ENCODE measurements around the gene WDR44. TPM values are rescaled to one million over a fixed set of nuclear protein-coding genes. Genes with fewer than 3 reads are reported as not detected.

Gene WDR44
- total and polyA plus RNA-seq, 2 of the 13 experiments (the other 11 are each of a cell fraction or from before 2014, with no cell fraction given) = 2.2 to 4.3 TPM

DNA sequence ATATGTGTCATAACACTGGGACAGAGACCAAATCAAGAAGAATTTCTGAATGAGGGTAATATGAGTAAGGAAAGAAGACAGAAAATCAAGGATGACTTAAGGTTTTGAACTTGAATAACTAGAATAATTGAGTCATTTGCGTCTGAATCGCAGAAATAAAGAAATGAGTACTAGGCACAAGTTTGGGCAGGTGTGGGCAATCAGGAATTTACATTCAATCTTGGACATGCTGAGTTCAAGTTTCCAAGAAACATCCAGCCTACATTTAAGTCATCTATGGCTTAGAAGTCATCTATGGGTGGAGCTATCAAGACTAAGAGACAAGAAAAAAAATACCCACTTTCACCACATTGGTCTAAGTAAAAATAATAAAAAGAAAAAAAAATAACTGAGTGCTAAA lies 30.4 kb upstream of the WDR44 start (continued):
- TF ChIP-seq ZFP91 (CRISPR knock-in tag; IDR thresholded peaks at IDR 0.05; ENCODE audit: borderline replicate concordance) = no peak

DNA sequence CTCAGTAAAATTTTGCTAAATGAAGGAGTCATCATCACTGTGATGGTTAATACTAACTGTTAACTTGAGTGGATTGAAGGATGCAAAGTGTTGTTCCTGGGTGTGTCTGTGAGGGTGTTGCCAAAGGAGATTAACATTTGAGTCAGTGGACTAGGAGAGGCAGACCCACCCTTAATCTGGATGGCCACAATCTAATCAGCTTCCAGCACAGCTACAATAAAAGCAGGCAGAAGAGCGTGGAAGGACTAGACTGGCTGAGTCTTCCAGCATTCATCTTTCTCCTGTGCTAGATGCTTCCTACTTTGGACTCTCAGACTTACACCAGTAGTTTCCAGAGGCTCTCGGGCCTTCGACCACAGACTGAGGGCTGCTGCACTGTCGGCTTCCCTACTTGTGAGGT lies 21.3 kb upstream of the WDR44 start:
- no peaks in the 10 kb centered on the region for H3K79me2 ChIP-seq (ENCODE audit: insufficient read depth, low read length)
- intact Hi-C loops (cut with micrococcal nuclease; ENCODE audit: unreplicated experiment) = no loop called here
- H3K4me1 ChIP-seq (ENCODE audit: insufficient read depth, low read length) = no peaks in the 10 kb centered on the region
- no peak overlapping the region for H3K4me3 ChIP-seq (replicated peaks in 1 of 3; ENCODE audit: insufficient read depth in 1 of 3, low read depth in 2 of 3, low read length in 3 of 3)
- no peak overlapping the region for H3K4me2 ChIP-seq (ENCODE audit: low read depth, low read length)
- H3K9me3 ChIP-seq (ENCODE audit: low read length) = no peaks in the 10 kb centered on the region
- no peak overlapping the region for H3K9ac ChIP-seq (ENCODE audit: insufficient read depth, low read depth, low read length)
- no peak for ATAC-seq
- ChIA-PET POLR2A (no interaction called here), CTCF (ENCODE audit: low intra/inter-chr PET ratio, low total read pairs) (no interaction called here)
- no peaks in the 10 kb centered on the region for H3K36me3 ChIP-seq (replicated peaks in 1 of 2; ENCODE audit: control insufficient read depth in 1 of 2, insufficient read depth in 2 of 2, low read length in 2 of 2)
- FAIRE-seq = no peak
- H2AFZ ChIP-seq (ENCODE audit: low read length) = no peak overlapping the region
- no peak for TF ChIP-seq EED (CRISPR knock-in tag; IDR thresholded peaks at IDR 0.05)
- no peak for TF ChIP-seq NFE2L1 (CRISPR knock-in tag; IDR thresholded peaks at IDR 0.05; ENCODE audit: borderline replicate concordance)
- H3K27me3 ChIP-seq (ENCODE audit: control insufficient read depth in 1 of 2, insufficient read depth in 2 of 2, low read length in 2 of 2) = no peaks in the 10 kb centered on the region
- DNase-seq (ENCODE audit: low spot score) = no peak
- no CpG with 5 or more reads among the region's 4 CpGs for WGBS (ENCODE audit: low lambda C conversion rate)
- H3K27ac ChIP-seq (ENCODE audit: extremely low read length, insufficient read depth, low read length) = no peak overlapping the region
- H4K20me1 ChIP-seq (ENCODE audit: insufficient read depth, low read length) = no peaks in the 10 kb centered on the region
- BruUV-seq (replicated peaks) = no TSS peak
- in situ Hi-C loops (cut with HindIII; ENCODE audit: extremely low pct_ligation_motif_present, low pct_unique_long_range_greater_than_20kb) = no loop called here

GRCh38 chrX:118325453-118325852 lies 20.5 kb upstream of the WDR44 start:
- H3K27ac ChIP-seq (ENCODE audit: extremely low read length, insufficient read depth, low read length) = no peak overlapping the region
- no peaks in the 10 kb centered on the region for H3K9me3 ChIP-seq (ENCODE audit: low read length)
- intact Hi-C loops (cut with micrococcal nuclease; ENCODE audit: unreplicated experiment) = no loop called here
- WGBS (ENCODE audit: low lambda C conversion rate) = 0% methylated on average over 2 of the region's 2 CpGs
- H4K20me1 ChIP-seq (ENCODE audit: insufficient read depth, low read length) = no peaks in the 10 kb centered on the region
- in situ Hi-C loops (cut with HindIII; ENCODE audit: extremely low pct_ligation_motif_present, low pct_unique_long_range_greater_than_20kb) = no loop called here
- H3K79me2 ChIP-seq (ENCODE audit: insufficient read depth, low read length) = no peaks in the 10 kb centered on the region
- no peak overlapping the region for H3K9ac ChIP-seq (ENCODE audit: insufficient read depth, low read depth, low read length)
- H3K27me3 ChIP-seq (ENCODE audit: control insufficient read depth in 1 of 2, insufficient read depth in 2 of 2, low read length in 2 of 2) = no peaks in the 10 kb centered on the region
- no peak overlapping the region for H3K4me2 ChIP-seq (ENCODE audit: low read depth, low read length)
- no TSS peak for BruUV-seq (replicated peaks)
- no peak overlapping the region for H3K4me3 ChIP-seq (replicated peaks in 1 of 3; ENCODE audit: insufficient read depth in 1 of 3, low read depth in 2 of 3, low read length in 3 of 3)
- no peak for DNase-seq (ENCODE audit: low spot score)
- no peaks in the 10 kb centered on the region for H3K36me3 ChIP-seq (replicated peaks in 1 of 2; ENCODE audit: control insufficient read depth in 1 of 2, insufficient read depth in 2 of 2, low read length in 2 of 2)
- no peak overlapping the region for H2AFZ ChIP-seq (ENCODE audit: low read length)
- FAIRE-seq = no peak
- CTCF ChIA-PET (ENCODE audit: low intra/inter-chr PET ratio, low total read pairs) = no interaction called here
- no peaks in the 10 kb centered on the region for H3K4me1 ChIP-seq (ENCODE audit: insufficient read depth, low read length)
- no peak for ATAC-seq
- POLR2A ChIA-PET = no interaction called here
- no peak for TF ChIP-seq ZMYM4 (CRISPR knock-in tag; IDR thresholded peaks at IDR 0.05)
- no peak for TF ChIP-seq NCOA1 (CRISPR knock-in tag; IDR thresholded peaks at IDR 0.05)
- no peak for TF ChIP-seq ZNF276 (CRISPR knock-in tag; IDR thresholded peaks at IDR 0.05; ENCODE audit: low read depth)
- TF ChIP-seq ISX (CRISPR knock-in tag; conservative IDR thresholded peaks at IDR 0.05) = no peak
- no peak for TF ChIP-seq PAX8 (CRISPR knock-in tag; IDR thresholded peaks at IDR 0.05; ENCODE audit: borderline replicate concordance)
- TF ChIP-seq RAD21 (CRISPR knock-in tag; IDR thresholded peaks at IDR 0.05) = no peak
- TF ChIP-seq, protein P1, sequence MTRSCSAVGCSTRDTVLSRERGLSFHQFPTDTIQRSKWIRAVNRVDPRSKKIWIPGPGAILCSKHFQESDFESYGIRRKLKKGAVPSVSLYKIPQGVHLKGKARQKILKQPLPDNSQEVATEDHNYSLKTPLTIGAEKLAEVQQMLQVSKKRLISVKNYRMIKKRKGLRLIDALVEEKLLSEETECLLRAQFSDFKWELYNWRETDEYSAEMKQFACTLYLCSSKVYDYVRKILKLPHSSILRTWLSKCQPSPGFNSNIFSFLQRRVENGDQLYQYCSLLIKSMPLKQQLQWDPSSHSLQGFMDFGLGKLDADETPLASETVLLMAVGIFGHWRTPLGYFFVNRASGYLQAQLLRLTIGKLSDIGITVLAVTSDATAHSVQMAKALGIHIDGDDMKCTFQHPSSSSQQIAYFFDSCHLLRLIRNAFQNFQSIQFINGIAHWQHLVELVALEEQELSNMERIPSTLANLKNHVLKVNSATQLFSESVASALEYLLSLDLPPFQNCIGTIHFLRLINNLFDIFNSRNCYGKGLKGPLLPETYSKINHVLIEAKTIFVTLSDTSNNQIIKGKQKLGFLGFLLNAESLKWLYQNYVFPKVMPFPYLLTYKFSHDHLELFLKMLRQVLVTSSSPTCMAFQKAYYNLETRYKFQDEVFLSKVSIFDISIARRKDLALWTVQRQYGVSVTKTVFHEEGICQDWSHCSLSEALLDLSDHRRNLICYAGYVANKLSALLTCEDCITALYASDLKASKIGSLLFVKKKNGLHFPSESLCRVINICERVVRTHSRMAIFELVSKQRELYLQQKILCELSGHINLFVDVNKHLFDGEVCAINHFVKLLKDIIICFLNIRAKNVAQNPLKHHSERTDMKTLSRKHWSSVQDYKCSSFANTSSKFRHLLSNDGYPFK (CRISPR knock-in tag; IDR thresholded peaks at IDR 0.05; ENCODE audit: borderline replicate concordance) = no peak
- TF ChIP-seq ZNF781 (CRISPR knock-in tag; IDR thresholded peaks at IDR 0.05; ENCODE audit: borderline replicate concordance, not compliant biosample characterization) = no peak

Measured in HepG2 (cell line).